GM18502 (cell line): Measurements from ENCODE around the gene ARHGDIB.
A peak's percentile ranks its signal among the peaks of the same experiment; 100 is the strongest.

Experiments
- ATAC-seq: cut with Tn5 transposase; IDR thresholded peaks from one replicate; pipeline ENCODE4 v1.9.1; 2021; ENCODE audit warnings: mild to moderate bottlenecking; ENCODE audit not compliant: unreplicated experiment, poor library complexity

ARHGDIB gene

GRCh38 chr12:14984766-14985285, 23.4 kb upstream of the ARHGDIB start:
- ATAC-seq: no peak

- no peak for ATAC-seq
These were observed 22.6 kb upstream of the ARHGDIB start for GRCh38 chr12:14984036-14984435.

- ATAC-seq: no peak
These were observed 21.6 kb upstream of the ARHGDIB start for GRCh38 chr12:14982991-14983390.

- ATAC-seq: no peak
These were observed 21.2 kb upstream of the ARHGDIB start for GRCh38 chr12:14982562-14982961.

GRCh38 chr12:14981049-14981448, 19.6 kb upstream of the ARHGDIB start:
- peak; percentile 54 for ATAC-seq

- ATAC-seq: no peak
These were observed 18.1 kb upstream of the ARHGDIB start for GRCh38 chr12:14979468-14979867.

GRCh38 chr12:14976658-14977057, 15.3 kb upstream of the ARHGDIB start:
- ATAC-seq: no peak

GRCh38 chr12:14975457-14975856, 14.1 kb upstream of the ARHGDIB start:
- no peak for ATAC-seq

GRCh38 chr12:14974633-14975032, 13.2 kb upstream of the ARHGDIB start:
- ATAC-seq: no peak

GRCh38 chr12:14972816-14973215, 11.4 kb upstream of the ARHGDIB start, which contains the start of gene PDE6H:
Gene PDE6H (plus strand): TSS chr12:14973042. CDS start chr12:14978013, 4,971 bp downstream.
- no peak for ATAC-seq

- ATAC-seq: no peak
These were observed 9.1 kb upstream of the ARHGDIB start for GRCh38 chr12:14970473-14970872.

GRCh38 chr12:14968478-14968877, 7.1 kb upstream of the ARHGDIB start:
- ATAC-seq: no peak

GRCh38 chr12:14965221-14965620, 3.8 kb upstream of the ARHGDIB start:
- ATAC-seq: no peak

- no peak for ATAC-seq
These were observed 3.0 kb upstream of the ARHGDIB start for GRCh38 chr12:14964406-14964805.

GRCh38 chr12:14963520-14963919, 2.1 kb upstream of the ARHGDIB start:
- no peak for ATAC-seq

- ATAC-seq: no peak
These were observed 1.4 kb upstream of the ARHGDIB start for GRCh38 chr12:14962797-14963196.

- ATAC-seq: no peak
These were observed 745 bp upstream of the ARHGDIB start for GRCh38 chr12:14962153-14962539.

- peak; percentile 40 for ATAC-seq
These were observed 594 bp downstream of the ARHGDIB start for GRCh38 chr12:14960548-14961465.

- no peak for ATAC-seq
These were observed 1.4 kb downstream of the ARHGDIB start for GRCh38 chr12:14959916-14960496.

- no peak for ATAC-seq
These were observed 1.9 kb downstream of the ARHGDIB start for GRCh38 chr12:14959463-14959862.

GRCh38 chr12:14959126-14959440, 2.3 kb downstream of the ARHGDIB start:
- no peak for ATAC-seq
